WTC11 (cell line): ENCODE results near the gene ACY1. TPM values are rescaled to one million over a fixed set of nuclear protein-coding genes. Genes with fewer than 3 reads are reported as not detected.

ENCODE experiments used
- ATAC-seq: fragments of 200-7000 bp; cut with Tn5 transposase; 2 replicates; pipeline ENCODE4 v1.10.0; 2021; ENCODE audit warnings: mild to moderate bottlenecking, moderate library complexity
- CTCF ChIA-PET: fragments of 300-600 bp; sonication (Branson Sonifier 250); formaldehyde crosslinking; loops from one replicate; lab custom pipeline; 2021; ENCODE audit warnings: antibody characterized with exemption; lab: Charles Lee
- POLR2A ChIA-PET: fragments of 350-600 bp; sonication (Branson Sonifier 250); formaldehyde crosslinking; loops from one replicate; lab custom pipeline; 2021; ENCODE audit warnings: antibody characterized with exemption; lab: Charles Lee
- DNase-seq: peaks from one replicate; pipeline ENCODE4 v3.0.0; 2021; ENCODE audit warnings: low spot score
- H3K27ac Mint-ChIP-seq: 2 replicates; pipeline ENCODE4 v1.8.0; 2021; ENCODE audit warnings: mixed read lengths
- H3K27me3 Mint-ChIP-seq: 2 replicates; pipeline ENCODE4 v1.8.0; 2021; ENCODE audit warnings: low read depth, mild to moderate bottlenecking, moderate library complexity, mixed read lengths
- H3K36me3 Mint-ChIP-seq: 2 replicates; pipeline ENCODE4 v1.8.0; 2021; ENCODE audit warnings: mixed read lengths
- H3K4me1 Mint-ChIP-seq: 2 replicates; pipeline ENCODE4 v1.8.0; 2022; ENCODE audit warnings: mixed read lengths
- H3K4me3 Mint-ChIP-seq: 2 replicates; pipeline ENCODE4 v1.8.0; 2021; ENCODE audit warnings: mild to moderate bottlenecking, moderate library complexity, mixed read lengths
- H3K9me3 Mint-ChIP-seq: 2 replicates; pipeline ENCODE4 v1.8.0; 2021; ENCODE audit warnings: mixed read lengths
- EMX1 ChIP-seq: fragments of 250-450 bp; sonication (Bioruptor Pico); IDR thresholded peaks from 2 replicates; pipeline ENCODE4 v1.8.0; 2021; ENCODE audit warnings: mild to moderate bottlenecking
- FOXP1 ChIP-seq: sonication (generic); formaldehyde crosslinking; IDR thresholded peaks from 2 replicates; pipeline ENCODE4 v1.8.0; 2022; ENCODE audit warnings: missing genetic modification reagents, mild to moderate bottlenecking, moderate library complexity, borderline replicate concordance
- HMGA2 ChIP-seq: fragments of 250-450 bp; sonication (Bioruptor Pico); IDR thresholded peaks from 2 replicates; pipeline ENCODE4 v1.4.0; 2021; ENCODE audit warnings: mild to moderate bottlenecking, moderate library complexity
- JUN ChIP-seq: sonication (generic); formaldehyde crosslinking; IDR thresholded peaks from 2 replicates; pipeline ENCODE4 v1.8.0; 2023; ENCODE audit warnings: mild to moderate bottlenecking, missing genetic modification reagents
- KAT7 ChIP-seq: sonication (generic); formaldehyde crosslinking; IDR thresholded peaks from 2 replicates; pipeline ENCODE4 v1.8.1; 2023; ENCODE audit warnings: missing genetic modification reagents, mild to moderate bottlenecking, borderline replicate concordance
- MXD4 ChIP-seq: fragments of 250-450 bp; sonication (Bioruptor Pico); IDR thresholded peaks from 2 replicates; pipeline ENCODE4 v1.8.0; 2021; ENCODE audit warnings: mild to moderate bottlenecking, moderate library complexity, borderline replicate concordance
- NFYB ChIP-seq: sonication (generic); formaldehyde crosslinking; conservative IDR thresholded peaks from 2 replicates; pipeline ENCODE4 v1.8.0; 2022; ENCODE audit warnings: low read depth, missing genetic modification reagents
- PRRX2 ChIP-seq: fragments of 250-450 bp; sonication (Bioruptor Pico); IDR thresholded peaks from 2 replicates; pipeline ENCODE4 v1.8.0; 2021; ENCODE audit warnings: mild to moderate bottlenecking
- RORB ChIP-seq: fragments of 250-450 bp; sonication (Bioruptor Pico); IDR thresholded peaks from 2 replicates; pipeline ENCODE4 v1.9.0; 2021; ENCODE audit warnings: mild to moderate bottlenecking
- SMAD3 ChIP-seq: sonication (generic); formaldehyde crosslinking; IDR thresholded peaks from 2 replicates; pipeline ENCODE4 v1.8.0; 2022; ENCODE audit warnings: missing genetic modification reagents, mild to moderate bottlenecking, borderline replicate concordance
- SMAD4 ChIP-seq: sonication (generic); formaldehyde crosslinking; IDR thresholded peaks from 2 replicates; pipeline ENCODE4 v1.8.0; 2022; ENCODE audit warnings: mild to moderate bottlenecking, missing genetic modification reagents
- SP1 ChIP-seq: sonication (generic); formaldehyde crosslinking; conservative IDR thresholded peaks from 2 replicates; pipeline ENCODE4 v1.8.1; 2022; ENCODE audit warnings: missing genetic modification reagents
- TEAD4 ChIP-seq: sonication (generic); formaldehyde crosslinking; IDR thresholded peaks from 2 replicates; pipeline ENCODE4 v1.8.0; 2022; ENCODE audit warnings: mild to moderate bottlenecking, missing genetic modification reagents
- TP53 ChIP-seq: sonication (generic); formaldehyde crosslinking; IDR thresholded peaks from 2 replicates; pipeline ENCODE4 v1.8.1; 2023; ENCODE audit warnings: mild to moderate bottlenecking, missing genetic modification reagents
- ZBTB21 ChIP-seq: sonication (generic); formaldehyde crosslinking; IDR thresholded peaks from 2 replicates; pipeline ENCODE4 v1.8.1; 2023; ENCODE audit warnings: mild to moderate bottlenecking, missing genetic modification reagents, borderline replicate concordance
- ZNF121 ChIP-seq: sonication (generic); formaldehyde crosslinking; IDR thresholded peaks from 2 replicates; pipeline ENCODE4 v1.8.0; 2023; ENCODE audit warnings: missing genetic modification reagents
- ZNF138 ChIP-seq: sonication (generic); formaldehyde crosslinking; conservative IDR thresholded peaks from 2 replicates; pipeline ENCODE4 v1.8.1; 2022; ENCODE audit warnings: mild to moderate bottlenecking, moderate library complexity, missing genetic modification reagents
- ZNF232 ChIP-seq: sonication (generic); formaldehyde crosslinking; IDR thresholded peaks from 2 replicates; pipeline ENCODE4 v1.8.0; 2022; ENCODE audit warnings: mild to moderate bottlenecking, missing genetic modification reagents
- ZNF263 ChIP-seq: sonication (generic); formaldehyde crosslinking; IDR thresholded peaks from 2 replicates; pipeline ENCODE4 v1.8.1; 2022; ENCODE audit warnings: low read depth, mild to moderate bottlenecking, moderate library complexity, missing genetic modification reagents
- total RNA-seq: library from RNA; stranded (reverse); gene quantifications from 3 replicates; pipeline ENCODE4 v1.2.3, GENCODE V29; 2021
- TF ChIP-seq, protein P1 (sequence below): sonication (generic); formaldehyde crosslinking; IDR thresholded peaks from 2 replicates; pipeline ENCODE4 v1.8.1; 2022; ENCODE audit warnings: low read depth, missing genetic modification reagents, borderline replicate concordance
- TF ChIP-seq, protein P2 (sequence below): fragments of 250-450 bp; sonication (Bioruptor Pico); conservative IDR thresholded peaks from 2 replicates; pipeline ENCODE4 v1.9.0; 2021; ENCODE audit warnings: mild to moderate bottlenecking
- TF ChIP-seq, protein P3 (sequence below): fragments of 250-450 bp; sonication (Bioruptor Pico); IDR thresholded peaks from 2 replicates; pipeline ENCODE4 v1.8.0; 2021; ENCODE audit warnings: mild to moderate bottlenecking
- TF ChIP-seq, protein P4 (sequence below): sonication (generic); formaldehyde crosslinking; IDR thresholded peaks from 2 replicates; pipeline ENCODE4 v1.8.1; 2022; ENCODE audit warnings: mild to moderate bottlenecking, missing genetic modification reagents, moderate library complexity, borderline replicate concordance
- TF ChIP-seq, protein P5 (sequence below): sonication (generic); formaldehyde crosslinking; IDR thresholded peaks from 2 replicates; pipeline ENCODE4 v1.8.0; 2022; ENCODE audit warnings: mild to moderate bottlenecking, missing genetic modification reagents

Gene ACY1
- total RNA-seq, 1 experiment from 2014 or later, result 53.8 TPM

DNA sequence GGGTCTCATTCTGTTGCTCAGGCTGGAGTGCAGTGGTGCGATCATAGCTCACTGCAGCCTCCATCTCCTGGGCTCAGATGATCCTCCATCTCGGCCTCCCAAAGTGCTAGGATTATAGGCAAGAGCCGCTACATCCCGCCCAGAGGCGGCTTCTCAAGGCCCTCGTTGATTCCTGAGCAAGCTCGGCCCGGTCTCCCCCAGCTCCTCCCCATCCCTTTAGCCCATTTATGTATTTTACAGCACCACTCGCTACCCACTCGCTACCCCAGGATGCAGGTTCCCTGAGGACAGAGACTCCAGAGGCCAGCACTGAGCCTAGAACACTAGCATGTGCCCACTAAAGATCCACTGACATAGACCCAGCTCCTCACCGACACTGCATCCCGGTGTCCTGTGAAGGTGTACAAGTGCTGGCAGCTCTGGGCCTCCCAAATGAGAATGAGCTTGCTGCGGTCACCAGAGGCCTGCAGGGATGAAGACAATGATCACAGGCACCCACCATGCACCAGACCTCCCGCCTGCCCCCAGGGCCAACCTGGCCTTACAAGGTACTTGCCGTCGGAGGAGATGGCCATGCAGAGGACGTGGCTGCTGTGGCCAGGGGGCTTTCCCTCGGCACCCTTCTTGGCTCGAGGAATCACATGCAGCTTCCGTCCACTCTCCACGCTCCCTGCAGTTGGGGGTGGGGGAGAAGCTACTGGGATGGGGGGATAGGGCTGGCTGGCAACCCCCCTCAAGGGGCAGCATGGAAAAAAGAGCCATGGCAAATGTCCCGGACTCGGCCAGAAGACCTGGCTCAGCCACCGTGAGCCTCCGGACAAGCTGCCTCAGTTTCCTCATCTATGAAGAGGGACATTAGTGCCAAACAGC lies 47.2 kb upstream of the ACY1 start:
- no peak for ATAC-seq
- H3K9me3 Mint-ChIP-seq, result no peaks in the 10 kb centered on the region
- TF ChIP-seq HMGA2 (CRISPR knock-in tag) (no peak), ZNF232 (CRISPR knock-in tag) (no peak), SP1 (no peak), RORB (CRISPR knock-in tag) (no peak), ZBTB21 (no peak), EMX1 (CRISPR knock-in tag) (no peak), ZNF138 (no peak), TP53 (CRISPR knock-in tag) (no peak)
- TF ChIP-seq, protein P1, sequence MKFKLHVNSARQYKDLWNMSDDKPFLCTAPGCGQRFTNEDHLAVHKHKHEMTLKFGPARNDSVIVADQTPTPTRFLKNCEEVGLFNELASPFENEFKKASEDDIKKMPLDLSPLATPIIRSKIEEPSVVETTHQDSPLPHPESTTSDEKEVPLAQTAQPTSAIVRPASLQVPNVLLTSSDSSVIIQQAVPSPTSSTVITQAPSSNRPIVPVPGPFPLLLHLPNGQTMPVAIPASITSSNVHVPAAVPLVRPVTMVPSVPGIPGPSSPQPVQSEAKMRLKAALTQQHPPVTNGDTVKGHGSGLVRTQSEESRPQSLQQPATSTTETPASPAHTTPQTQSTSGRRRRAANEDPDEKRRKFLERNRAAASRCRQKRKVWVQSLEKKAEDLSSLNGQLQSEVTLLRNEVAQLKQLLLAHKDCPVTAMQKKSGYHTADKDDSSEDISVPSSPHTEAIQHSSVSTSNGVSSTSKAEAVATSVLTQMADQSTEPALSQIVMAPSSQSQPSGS, result no peak
- TF ChIP-seq, all 79 proteins: peak for 0
- POLR2A ChIA-PET, result no interaction called here
- CTCF ChIA-PET, result interaction anchor here (1.3 to 1.5 kb wide), 2 partner anchors 38 to 217 kb away, joined by 3 to 4 read pairs; partner anchors contain the start of gene ABHD14B
- no peak overlapping the region for H3K4me3 Mint-ChIP-seq
- no peaks in the 10 kb centered on the region for H3K27me3 Mint-ChIP-seq
- H3K27ac Mint-ChIP-seq, result no peak overlapping the region
- no peak for DNase-seq
- peaks cover 10% of the 10 kb centered on the region for H3K4me1 Mint-ChIP-seq
- peaks cover 60% of the 10 kb centered on the region for H3K36me3 Mint-ChIP-seq

DNA sequence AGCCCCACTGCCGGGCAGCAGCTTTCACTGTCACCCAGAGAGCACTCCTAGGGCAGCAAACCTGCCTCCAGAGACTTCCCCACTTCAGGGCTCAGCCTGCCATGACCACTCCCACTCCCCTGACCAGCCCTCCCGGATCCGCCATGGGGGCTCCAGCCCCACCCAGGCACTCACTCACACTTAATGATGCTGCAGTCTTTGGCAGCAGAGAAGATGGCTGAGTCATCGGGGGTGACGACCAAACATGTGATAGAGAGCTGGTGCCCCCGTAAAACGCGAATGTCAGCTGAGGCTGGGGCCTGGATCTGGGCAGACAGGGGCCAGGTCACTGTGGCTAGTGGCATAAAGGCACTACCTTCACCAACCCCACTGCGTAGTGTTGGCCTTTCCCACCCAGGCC lies 46.3 kb upstream of the ACY1 start:
- Mint-ChIP-seq H3K9me3 (no peaks in the 10 kb centered on the region), H3K27me3 (no peaks in the 10 kb centered on the region), H3K36me3 (peaks cover 58% of the 10 kb centered on the region), H3K4me1 (peaks cover 12% of the 10 kb centered on the region), H3K27ac (no peak overlapping the region), H3K4me3 (no peak overlapping the region)
- POLR2A ChIA-PET, result no interaction called here
- no peak for DNase-seq
- TF ChIP-seq SMAD3 (CRISPR knock-in tag) (no peak), FOXP1 (CRISPR knock-in tag) (no peak), SMAD4 (CRISPR knock-in tag) (no peak), ZNF263 (CRISPR knock-in tag) (no peak), TEAD4 (CRISPR knock-in tag) (no peak)
- TF ChIP-seq, protein P2, sequence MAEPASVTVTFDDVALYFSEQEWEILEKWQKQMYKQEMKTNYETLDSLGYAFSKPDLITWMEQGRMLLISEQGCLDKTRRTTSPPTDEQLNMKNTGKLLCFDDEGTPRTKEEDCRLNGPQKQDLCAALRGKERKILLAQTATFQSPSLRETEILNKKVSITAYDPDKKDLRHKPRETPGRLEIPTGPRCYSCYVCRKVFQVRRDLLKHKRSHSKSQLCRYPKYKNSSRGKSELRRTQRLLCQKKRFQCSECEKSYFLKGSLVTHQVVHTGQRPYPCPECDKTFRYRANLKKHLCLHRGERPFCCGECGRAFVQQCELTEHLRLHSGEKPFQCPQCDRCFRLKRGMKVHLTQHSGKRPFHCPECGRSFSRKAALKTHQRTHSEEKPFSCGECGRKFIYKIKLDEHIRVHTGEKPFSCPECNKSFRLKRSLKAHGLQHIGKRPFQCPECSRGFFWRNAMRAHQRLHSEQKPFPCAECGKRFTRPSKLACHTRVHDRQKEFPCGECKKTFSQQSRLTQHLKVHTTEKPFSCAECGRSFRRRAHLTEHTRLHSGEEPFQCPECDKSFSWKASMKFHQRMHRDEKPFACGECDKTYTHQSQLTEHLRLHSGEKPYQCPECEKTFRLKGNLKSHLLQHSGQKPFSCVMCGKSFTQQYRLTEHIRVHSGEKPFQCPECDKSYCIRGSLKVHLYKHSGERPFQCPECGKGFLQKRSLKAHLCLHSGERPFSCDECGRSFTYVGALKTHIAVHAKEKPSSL (CRISPR knock-in tag), result no peak
- CTCF ChIA-PET, result interaction anchor here (1.3 kb wide), 1 partner anchor 218 kb away, joined by 3 read pairs; no protein-coding TSS in a partner anchor
- no peak for ATAC-seq

DNA sequence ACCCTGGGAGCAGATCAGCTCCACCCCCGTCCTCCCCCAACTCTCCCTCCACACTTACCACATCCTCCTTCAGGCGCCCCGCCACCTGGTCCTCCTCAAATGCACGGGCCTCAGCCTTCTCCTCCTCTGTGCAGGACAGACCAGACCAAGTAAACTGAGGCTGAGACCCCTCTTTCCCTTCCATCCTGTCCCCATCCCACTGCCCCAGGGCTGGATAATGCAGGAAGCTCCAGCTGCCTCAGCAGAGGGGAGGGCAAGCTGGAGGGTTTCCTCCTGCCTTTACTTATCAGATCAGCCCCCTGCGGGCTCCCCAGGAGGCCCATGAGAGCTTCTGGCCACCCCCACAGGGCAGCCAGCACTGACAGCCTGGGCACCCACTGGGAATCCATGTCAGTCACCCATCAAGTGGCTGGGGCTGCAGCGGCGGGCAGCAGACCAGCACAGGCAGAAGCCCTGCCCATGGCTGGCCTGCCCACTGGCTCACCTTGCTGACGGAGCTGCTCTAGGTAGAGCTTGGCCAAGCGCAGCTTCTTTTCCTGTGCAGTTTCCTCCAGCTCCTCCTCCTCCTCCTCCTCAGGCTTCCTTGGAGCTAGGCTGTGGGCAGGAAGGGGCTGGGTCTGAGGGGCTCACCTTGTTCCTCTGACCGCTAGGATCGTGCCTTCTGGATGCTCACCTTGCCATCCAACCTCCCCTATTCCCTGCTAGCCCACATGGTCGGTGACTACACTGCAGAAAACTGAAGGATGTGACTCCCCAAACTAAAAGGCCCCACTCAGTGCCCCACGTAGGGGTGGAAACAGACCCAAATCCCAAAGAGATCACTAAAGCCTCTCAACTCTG lies 45.5 kb upstream of the ACY1 start:
- Mint-ChIP-seq H3K36me3 (peaks cover 57% of the 10 kb centered on the region), H3K27ac (no peak overlapping the region), H3K9me3 (no peaks in the 10 kb centered on the region), H3K27me3 (no peaks in the 10 kb centered on the region; the same call in 1 of the 2 replicates), H3K4me3 (no peak overlapping the region), H3K4me1 (peaks cover 17% of the 10 kb centered on the region)
- ATAC-seq (no peak), DNase-seq (no peak)
- POLR2A ChIA-PET, result no interaction called here
- CTCF ChIA-PET, result interaction anchor here (1.3 kb wide), 1 partner anchor 219 kb away, joined by 3 read pairs; no protein-coding TSS in a partner anchor
- TF ChIP-seq, protein P3, sequence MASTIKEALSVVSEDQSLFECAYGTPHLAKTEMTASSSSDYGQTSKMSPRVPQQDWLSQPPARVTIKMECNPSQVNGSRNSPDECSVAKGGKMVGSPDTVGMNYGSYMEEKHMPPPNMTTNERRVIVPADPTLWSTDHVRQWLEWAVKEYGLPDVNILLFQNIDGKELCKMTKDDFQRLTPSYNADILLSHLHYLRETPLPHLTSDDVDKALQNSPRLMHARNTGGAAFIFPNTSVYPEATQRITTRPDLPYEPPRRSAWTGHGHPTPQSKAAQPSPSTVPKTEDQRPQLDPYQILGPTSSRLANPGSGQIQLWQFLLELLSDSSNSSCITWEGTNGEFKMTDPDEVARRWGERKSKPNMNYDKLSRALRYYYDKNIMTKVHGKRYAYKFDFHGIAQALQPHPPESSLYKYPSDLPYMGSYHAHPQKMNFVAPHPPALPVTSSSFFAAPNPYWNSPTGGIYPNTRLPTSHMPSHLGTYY (CRISPR knock-in tag), result no peak
- TF ChIP-seq, protein P4, sequence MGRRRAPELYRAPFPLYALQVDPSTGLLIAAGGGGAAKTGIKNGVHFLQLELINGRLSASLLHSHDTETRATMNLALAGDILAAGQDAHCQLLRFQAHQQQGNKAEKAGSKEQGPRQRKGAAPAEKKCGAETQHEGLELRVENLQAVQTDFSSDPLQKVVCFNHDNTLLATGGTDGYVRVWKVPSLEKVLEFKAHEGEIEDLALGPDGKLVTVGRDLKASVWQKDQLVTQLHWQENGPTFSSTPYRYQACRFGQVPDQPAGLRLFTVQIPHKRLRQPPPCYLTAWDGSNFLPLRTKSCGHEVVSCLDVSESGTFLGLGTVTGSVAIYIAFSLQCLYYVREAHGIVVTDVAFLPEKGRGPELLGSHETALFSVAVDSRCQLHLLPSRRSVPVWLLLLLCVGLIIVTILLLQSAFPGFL, result no peak
- TF ChIP-seq ZNF121 (no peak), JUN (no peak), MXD4 (CRISPR knock-in tag) (no peak), KAT7 (CRISPR knock-in tag) (no peak), PRRX2 (CRISPR knock-in tag) (no peak), NFYB (CRISPR knock-in tag) (no peak)
- TF ChIP-seq, protein P5, sequence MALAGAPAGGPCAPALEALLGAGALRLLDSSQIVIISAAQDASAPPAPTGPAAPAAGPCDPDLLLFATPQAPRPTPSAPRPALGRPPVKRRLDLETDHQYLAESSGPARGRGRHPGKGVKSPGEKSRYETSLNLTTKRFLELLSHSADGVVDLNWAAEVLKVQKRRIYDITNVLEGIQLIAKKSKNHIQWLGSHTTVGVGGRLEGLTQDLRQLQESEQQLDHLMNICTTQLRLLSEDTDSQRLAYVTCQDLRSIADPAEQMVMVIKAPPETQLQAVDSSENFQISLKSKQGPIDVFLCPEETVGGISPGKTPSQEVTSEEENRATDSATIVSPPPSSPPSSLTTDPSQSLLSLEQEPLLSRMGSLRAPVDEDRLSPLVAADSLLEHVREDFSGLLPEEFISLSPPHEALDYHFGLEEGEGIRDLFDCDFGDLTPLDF, result no peak
